Neuronal stem cell (in vitro differentiated cells): ENCODE results near the gene CALML3.
A peak's percentile ranks its signal among the peaks of the same experiment; 100 is the strongest.

Source experiments
- DNase-seq: peaks from one replicate; pipeline ENCODE4 v3.0.0-alpha.2; 2013; ENCODE audit warnings: low spot score
- H2AFZ ChIP-seq: one replicate; pipeline ENCODE4 v1.6.1; 2013; ENCODE audit warnings: mild to moderate bottlenecking, low read length, inconsistent platforms
- H2AK5ac ChIP-seq: 2 replicates; pipeline ENCODE4 v1.6.1; 2013; ENCODE audit warnings: low read depth, mild to moderate bottlenecking, inconsistent platforms, low read length, moderate library complexity, mixed read lengths
- H2BK120ac ChIP-seq: 2 replicates; pipeline ENCODE4 v1.6.1; 2013; ENCODE audit warnings: low read depth, mild to moderate bottlenecking, inconsistent platforms, low read length, moderate library complexity, mixed read lengths
- H2BK12ac ChIP-seq: one replicate; pipeline ENCODE4 v1.6.1; 2013; ENCODE audit warnings: low read length, inconsistent platforms
- H2BK15ac ChIP-seq: 2 replicates; pipeline ENCODE4 v1.6.1; 2013; ENCODE audit warnings: mild to moderate bottlenecking, low read length, inconsistent platforms, mixed read lengths
- H2BK5ac ChIP-seq: one replicate; pipeline ENCODE4 v1.6.1; 2013; ENCODE audit warnings: inconsistent platforms, mild to moderate bottlenecking, low read length, moderate library complexity
- H3K14ac ChIP-seq: one replicate; pipeline ENCODE4 v1.6.1; 2013; ENCODE audit warnings: low read length, inconsistent platforms
- H3K18ac ChIP-seq: 2 replicates; pipeline ENCODE4 v1.6.1; 2013; ENCODE audit warnings: low read length, inconsistent platforms
- H3K23ac ChIP-seq: 2 replicates; pipeline ENCODE4 v1.6.1; 2013; ENCODE audit warnings: low read depth, mild to moderate bottlenecking, mixed read lengths, low read length, inconsistent platforms; ENCODE audit not compliant: poor library complexity
- H3K27ac ChIP-seq: replicated peaks from 3 replicates; pipeline ENCODE4 v1.5.1; 2013; ENCODE audit warnings: low read length, inconsistent platforms
- H3K27me3 ChIP-seq, 3 experiments: 2 replicates each; pipeline ENCODE4 v1.6.1; 2013; ENCODE audit warnings: low read length in 3 of 3, mild to moderate bottlenecking in 2 of 3, inconsistent platforms in 1 of 3, low read depth in 1 of 3, mixed read lengths in 1 of 3, moderate library complexity in 1 of 3; ENCODE audit not compliant: control insufficient read depth in 3 of 3, insufficient read depth in 3 of 3
- H3K36me3 ChIP-seq, 2 donors: replicated peaks in 1 of 2; 2 replicates each; pipeline ENCODE4 v1.6.1; 2013; ENCODE audit warnings: low read length in 2 of 2; ENCODE audit not compliant: control insufficient read depth in 2 of 2, insufficient read depth in 2 of 2
- H3K4ac ChIP-seq: 2 replicates; pipeline ENCODE4 v1.6.1; 2013; ENCODE audit warnings: inconsistent platforms, mild to moderate bottlenecking, low read length, moderate library complexity
- H3K4me1 ChIP-seq, 2 donors: 1 replicate in 1 of 2; 2 replicates in 1 of 2; pipeline ENCODE4 v1.6.1; 2013; ENCODE audit warnings: low read length in 2 of 2, low read depth in 1 of 2; ENCODE audit not compliant: control insufficient read depth in 2 of 2, insufficient read depth in 1 of 2
- H3K4me2 ChIP-seq: one replicate; pipeline ENCODE4 v1.6.1; 2013; ENCODE audit warnings: mild to moderate bottlenecking, low read length, inconsistent platforms; ENCODE audit not compliant: insufficient read depth, poor library complexity, severe bottlenecking
- H3K4me3 ChIP-seq, 2 donors: 2 replicates each; pipeline ENCODE4 v1.5.1; 2013; ENCODE audit warnings: low read length in 2 of 2, mild to moderate bottlenecking in 2 of 2, inconsistent platforms in 1 of 2, moderate library complexity in 1 of 2
- H3K79me1 ChIP-seq: one replicate; pipeline ENCODE4 v1.6.1; 2013; ENCODE audit warnings: low read depth, mild to moderate bottlenecking, inconsistent platforms, low read length, moderate library complexity
- H3K9ac ChIP-seq: one replicate; pipeline ENCODE4 v1.6.1; 2013; ENCODE audit warnings: mild to moderate bottlenecking, low read depth, low read length, inconsistent platforms; ENCODE audit not compliant: poor library complexity
- H3K9me3 ChIP-seq, 2 donors: replicated peaks in 1 of 2; 2 replicates each; pipeline versions ENCODE3 to v1.6.1; 2013; ENCODE audit warnings: low read length in 2 of 2, mild to moderate bottlenecking in 2 of 2, inconsistent platforms in 1 of 2, low read depth in 1 of 2, mixed read lengths in 1 of 2, moderate library complexity in 1 of 2; ENCODE audit not compliant: control insufficient read depth in 2 of 2, insufficient read depth in 1 of 2
- H4K8ac ChIP-seq: one replicate; pipeline ENCODE4 v1.6.1; 2013; ENCODE audit warnings: low read depth, mild to moderate bottlenecking, inconsistent platforms, low read length, moderate library complexity
- H4K91ac ChIP-seq: one replicate; pipeline ENCODE4 v1.6.1; 2013; ENCODE audit warnings: low read length, low read depth, mild to moderate bottlenecking, inconsistent platforms; ENCODE audit not compliant: poor library complexity
- WGBS, 2 donors: extraction: QIAGEN DNeasy Blood & Tissue Kit; methylation state at CpG; one replicate each; pipeline ENCODE4 v1.1.7; 2013; ENCODE audit warnings: missing lambda C conversion rate in 2 of 2, mixed read lengths in 1 of 2; ENCODE audit not compliant: insufficient read length in 2 of 2, insufficient replicate concordance in 1 of 2; ENCODE audit errors: extremely low coverage in 2 of 2; 5-methylcytosine and 5-hydroxymethylcytosine counted together

The CALML3 gene

DNA sequence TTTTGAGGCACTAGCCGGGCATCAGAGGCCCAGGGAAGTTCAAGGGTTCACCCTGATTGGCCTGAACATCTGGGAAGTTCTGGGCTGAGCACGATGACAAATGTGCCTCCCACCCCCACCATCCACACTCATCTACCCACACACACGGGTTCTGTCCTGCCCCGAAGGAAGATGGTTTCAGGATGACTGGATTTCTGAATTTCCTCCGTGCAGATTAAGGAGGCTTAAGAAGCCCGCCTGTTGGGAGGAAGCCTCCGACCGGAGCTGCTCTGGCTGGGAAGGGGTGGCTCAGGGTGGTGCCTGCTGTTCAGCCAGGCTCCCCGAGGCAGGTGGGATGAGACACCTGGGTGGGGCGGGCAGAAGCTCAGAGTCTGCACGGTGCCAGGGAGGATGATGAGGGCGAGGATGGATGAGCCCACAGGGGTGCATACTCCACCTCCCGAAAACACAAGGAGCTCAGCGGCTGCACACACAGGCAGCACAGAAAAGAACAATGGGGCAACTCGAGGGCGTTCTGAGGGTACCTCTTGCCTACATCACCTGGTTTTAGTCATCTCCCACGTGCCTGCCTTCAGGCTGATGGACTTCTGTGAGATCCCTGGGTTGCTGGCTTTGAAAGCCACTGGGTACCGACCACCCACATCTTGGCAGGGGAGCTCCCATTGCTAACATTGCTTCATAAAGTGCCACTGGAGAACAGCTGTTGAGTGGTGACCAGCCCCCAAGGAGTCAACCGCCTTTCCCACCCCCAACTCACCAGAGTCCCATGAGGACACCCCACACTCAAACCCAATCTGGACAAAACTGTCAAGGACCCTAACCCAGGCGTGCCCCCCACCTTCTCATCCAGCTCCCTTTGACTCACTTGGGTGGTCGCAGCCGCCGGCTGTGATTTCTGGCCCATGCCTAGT is 41.2 kb downstream of the CALML3 start:
- Histone ChIP-seq H3K36me3 (no peaks in the 10 kb centered on the region), H2BK15ac (peak overlapping the region; percentile 57), H4K91ac (no peak overlapping the region), H3K23ac (peak overlapping the region; percentile 23), H3K4me1 (peaks cover 2 to 4% of the 10 kb centered on the region in 2 donors), H3K4me3 (no peak overlapping the region), H3K9me3 (no peaks in the 10 kb centered on the region), H2BK12ac (no peak overlapping the region), H3K27ac (no peak overlapping the region), H3K27me3 (peaks cover 0 to 3% (median 0%) of the 10 kb centered on the region in 3 experiments), H3K4ac (no peak overlapping the region), H2AK5ac (peak overlapping the region; percentile 71), H3K79me1 (no peaks in the 10 kb centered on the region), H4K8ac (no peak overlapping the region), H2BK120ac (no peak overlapping the region), H3K18ac (peak overlapping the region; percentile 15), H3K9ac (no peak overlapping the region), H2BK5ac (no peak overlapping the region), H3K14ac (no peak overlapping the region), H3K4me2 (no peak overlapping the region), H2AFZ (no peak overlapping the region)
- no CpG with 5 or more reads among the region's 23 CpGs for WGBS, 2 donors
- no peak for DNase-seq

DNA sequence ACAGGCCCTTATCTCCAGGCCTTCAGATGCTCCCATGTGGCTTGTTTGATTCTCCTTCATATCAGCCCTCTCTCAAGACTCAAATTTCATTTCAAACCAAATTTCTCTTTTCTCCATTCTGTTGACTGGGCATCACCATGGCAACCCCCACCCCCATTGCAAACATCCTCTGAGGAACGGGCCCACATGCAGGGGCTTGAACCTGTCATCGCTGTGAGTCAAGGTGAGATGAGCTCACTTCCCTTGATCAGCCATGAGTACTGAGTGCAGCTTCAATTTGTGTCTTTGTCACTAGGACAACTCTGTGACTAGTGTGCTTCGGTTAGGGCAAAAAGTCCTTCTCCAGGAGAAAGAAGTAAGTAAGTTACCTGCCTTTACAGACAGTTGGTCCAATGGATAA is 41.9 kb downstream of the CALML3 start:
- no peak overlapping the region for H3K9ac ChIP-seq
- peaks cover 2 to 4% of the 10 kb centered on the region in 2 donors for H3K4me1 ChIP-seq
- no peak overlapping the region for H3K23ac ChIP-seq
- no peak overlapping the region for H2BK12ac ChIP-seq
- H2AK5ac ChIP-seq = no peak overlapping the region
- H2BK5ac ChIP-seq = no peak overlapping the region
- H3K79me1 ChIP-seq = no peaks in the 10 kb centered on the region
- WGBS, 2 donors = no CpG with 5 or more reads among the region's 3 CpGs
- no peak overlapping the region for H3K4me2 ChIP-seq
- no peak overlapping the region for H3K27ac ChIP-seq
- H4K8ac ChIP-seq = no peak overlapping the region
- H3K4ac ChIP-seq = no peak overlapping the region
- peaks cover 0 to 3% (median 0%) of the 10 kb centered on the region in 3 experiments for H3K27me3 ChIP-seq
- H3K9me3 ChIP-seq = no peaks in the 10 kb centered on the region
- no peak overlapping the region for H3K4me3 ChIP-seq
- H2AFZ ChIP-seq = no peak overlapping the region
- no peak overlapping the region for H2BK120ac ChIP-seq
- H3K14ac ChIP-seq = no peak overlapping the region
- no peak overlapping the region for H3K18ac ChIP-seq
- no peak overlapping the region for H4K91ac ChIP-seq
- no peak for DNase-seq
- H3K36me3 ChIP-seq = no peaks in the 10 kb centered on the region
- no peak overlapping the region for H2BK15ac ChIP-seq

DNA sequence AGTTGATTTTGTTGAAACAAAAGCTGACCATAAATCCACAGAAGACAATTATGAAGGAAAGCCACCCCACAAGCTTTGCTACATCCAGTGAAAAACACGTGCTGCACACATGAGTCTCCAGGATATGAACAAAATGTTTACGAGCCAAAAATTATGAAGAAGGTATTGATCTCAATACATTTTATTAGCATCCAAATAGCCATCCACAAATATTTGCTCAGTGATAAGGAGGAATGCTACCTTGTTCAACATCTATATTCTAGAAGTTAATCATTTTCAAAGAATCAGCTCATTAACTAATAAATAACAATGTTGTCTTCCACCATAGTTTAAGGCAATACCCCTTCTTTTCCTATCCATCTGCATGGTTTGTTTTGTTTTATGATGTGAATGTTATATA is 42.7 kb downstream of the CALML3 start:
- DNase-seq = no peak
- H3K23ac ChIP-seq = no peak overlapping the region
- H3K9ac ChIP-seq = no peak overlapping the region
- H2BK12ac ChIP-seq = no peak overlapping the region
- no peak overlapping the region for H3K4ac ChIP-seq
- H3K27ac ChIP-seq = no peak overlapping the region
- H4K8ac ChIP-seq = no peak overlapping the region
- no peak overlapping the region for H2BK120ac ChIP-seq
- H3K27me3 ChIP-seq = peaks cover 0 to 3% (median 0%) of the 10 kb centered on the region in 3 experiments
- WGBS, 2 donors = no CpG with 5 or more reads among the region's 2 CpGs
- no peaks in the 10 kb centered on the region for H3K9me3 ChIP-seq
- H3K79me1 ChIP-seq = no peaks in the 10 kb centered on the region
- no peak overlapping the region for H3K14ac ChIP-seq
- H2AFZ ChIP-seq = no peak overlapping the region
- H3K18ac ChIP-seq = no peak overlapping the region
- no peak overlapping the region for H2AK5ac ChIP-seq
- H2BK5ac ChIP-seq = no peak overlapping the region
- no peak overlapping the region for H3K4me3 ChIP-seq
- H3K4me1 ChIP-seq = peaks cover 0 to under 1% of the 10 kb centered on the region in 2 donors
- no peak overlapping the region for H4K91ac ChIP-seq
- no peaks in the 10 kb centered on the region for H3K36me3 ChIP-seq
- no peak overlapping the region for H3K4me2 ChIP-seq
- no peak overlapping the region for H2BK15ac ChIP-seq

DNA sequence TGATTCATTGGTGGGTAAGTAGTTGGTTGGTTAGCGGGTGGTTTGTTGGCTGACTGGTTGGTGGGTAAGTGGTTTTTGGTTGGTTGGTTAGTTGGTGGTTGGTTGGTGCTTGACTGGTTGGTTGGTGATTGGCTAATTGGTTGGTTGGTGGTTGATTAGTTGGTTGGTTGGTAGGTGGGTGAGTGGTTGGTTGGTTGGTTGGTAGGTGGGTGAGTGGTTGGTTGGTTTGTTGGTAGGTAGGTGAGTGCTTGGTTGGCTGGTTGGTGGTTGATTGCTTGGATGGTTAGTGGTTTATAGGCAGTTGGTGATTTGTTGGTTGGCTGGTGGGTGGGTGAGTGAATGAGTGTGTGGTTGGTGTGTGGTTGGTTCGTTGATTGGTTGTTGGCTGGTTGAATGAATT is 44.2 kb downstream of the CALML3 start:
- no peaks in the 10 kb centered on the region for H3K9me3 ChIP-seq
- H3K36me3 ChIP-seq = no peaks in the 10 kb centered on the region
- H2BK12ac ChIP-seq = no peak overlapping the region
- no peak overlapping the region for H2AFZ ChIP-seq
- H3K9ac ChIP-seq = no peak overlapping the region
- no peak for DNase-seq
- no peak overlapping the region for H3K4me3 ChIP-seq
- no peak overlapping the region for H4K91ac ChIP-seq
- no peak overlapping the region for H4K8ac ChIP-seq
- H3K4me1 ChIP-seq = peaks cover 2 to 5% of the 10 kb centered on the region in 2 donors
- H3K27ac ChIP-seq = no peak overlapping the region
- no peak overlapping the region for H2AK5ac ChIP-seq
- no peak overlapping the region for H2BK15ac ChIP-seq
- no peak overlapping the region for H3K23ac ChIP-seq
- peaks cover 0 to 3% (median 0%) of the 10 kb centered on the region in 3 experiments for H3K27me3 ChIP-seq
- H3K18ac ChIP-seq = no peak overlapping the region
- H2BK120ac ChIP-seq = no peak overlapping the region
- H3K4ac ChIP-seq = no peak overlapping the region
- H2BK5ac ChIP-seq = no peak overlapping the region
- no peaks in the 10 kb centered on the region for H3K79me1 ChIP-seq
- H3K14ac ChIP-seq = no peak overlapping the region
- H3K4me2 ChIP-seq = no peak overlapping the region
- WGBS, 2 donors = 100% methylated on average over 2 of the region's 2 CpGs; no CpG with 5 or more reads in 1 of the 2 donors
